B cell (primary cell): ENCODE results near the gene MICU1.

Experiments
- EZH2 ChIP-seq: IDR thresholded peaks from 2 replicates; pipeline ENCODE4 v1.6.1; 2012; ENCODE audit warnings: borderline replicate concordance, low read depth, mild to moderate bottlenecking, moderate library complexity, low read length; ENCODE audit not compliant: insufficient read depth, poor library complexity, severe bottlenecking
- TF ChIP-seq, protein P1 (sequence below): fragments of 200-600 bp; IDR thresholded peaks from one replicate; pipeline ENCODE4 v1.8.0; 2022; ENCODE audit warnings: antibody characterized with exemption, mild to moderate bottlenecking

DNA sequence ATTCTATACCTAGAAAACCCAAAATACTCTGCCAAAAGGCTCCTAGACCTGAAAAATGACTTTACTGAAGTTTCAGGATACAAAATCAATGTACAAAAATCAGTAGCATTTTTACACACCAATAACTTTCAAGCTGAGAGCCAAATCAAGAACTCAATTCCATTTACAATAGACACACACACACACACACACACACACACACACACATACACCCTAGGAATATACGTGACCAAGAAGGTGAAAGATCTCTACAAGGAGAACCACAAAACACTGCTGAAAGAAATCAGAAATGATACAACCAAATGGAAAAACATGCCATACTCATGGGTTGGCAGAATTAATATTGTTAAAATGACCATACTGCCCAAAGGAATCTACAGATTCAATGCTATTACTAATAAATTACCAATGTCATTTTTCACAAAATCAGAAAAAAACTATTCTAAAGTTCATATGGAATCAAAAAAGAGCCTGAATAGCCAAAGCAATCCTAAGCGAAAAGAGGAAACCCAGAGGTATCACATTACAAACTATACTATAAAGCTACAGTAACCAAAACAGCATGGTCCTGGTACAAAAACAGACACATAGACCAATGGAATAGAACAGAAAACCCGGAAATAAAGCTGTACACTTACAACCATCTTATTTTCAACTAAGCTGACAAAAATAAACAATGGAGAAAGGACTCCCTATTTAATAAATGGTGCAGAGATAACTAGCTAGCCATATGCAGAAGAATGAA, 122.0 kb downstream of the MICU1 start:
- TF ChIP-seq, protein P1, sequence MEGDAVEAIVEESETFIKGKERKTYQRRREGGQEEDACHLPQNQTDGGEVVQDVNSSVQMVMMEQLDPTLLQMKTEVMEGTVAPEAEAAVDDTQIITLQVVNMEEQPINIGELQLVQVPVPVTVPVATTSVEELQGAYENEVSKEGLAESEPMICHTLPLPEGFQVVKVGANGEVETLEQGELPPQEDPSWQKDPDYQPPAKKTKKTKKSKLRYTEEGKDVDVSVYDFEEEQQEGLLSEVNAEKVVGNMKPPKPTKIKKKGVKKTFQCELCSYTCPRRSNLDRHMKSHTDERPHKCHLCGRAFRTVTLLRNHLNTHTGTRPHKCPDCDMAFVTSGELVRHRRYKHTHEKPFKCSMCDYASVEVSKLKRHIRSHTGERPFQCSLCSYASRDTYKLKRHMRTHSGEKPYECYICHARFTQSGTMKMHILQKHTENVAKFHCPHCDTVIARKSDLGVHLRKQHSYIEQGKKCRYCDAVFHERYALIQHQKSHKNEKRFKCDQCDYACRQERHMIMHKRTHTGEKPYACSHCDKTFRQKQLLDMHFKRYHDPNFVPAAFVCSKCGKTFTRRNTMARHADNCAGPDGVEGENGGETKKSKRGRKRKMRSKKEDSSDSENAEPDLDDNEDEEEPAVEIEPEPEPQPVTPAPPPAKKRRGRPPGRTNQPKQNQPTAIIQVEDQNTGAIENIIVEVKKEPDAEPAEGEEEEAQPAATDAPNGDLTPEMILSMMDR = no peak
- no peak for TF ChIP-seq EZH2
